Measurements from ENCODE around the gene COX11.

GRCh38 chr17:54996441-54996840 lies 28.0 kb upstream of the COX11 start:
- TF ChIP-seq, protein P1, sequence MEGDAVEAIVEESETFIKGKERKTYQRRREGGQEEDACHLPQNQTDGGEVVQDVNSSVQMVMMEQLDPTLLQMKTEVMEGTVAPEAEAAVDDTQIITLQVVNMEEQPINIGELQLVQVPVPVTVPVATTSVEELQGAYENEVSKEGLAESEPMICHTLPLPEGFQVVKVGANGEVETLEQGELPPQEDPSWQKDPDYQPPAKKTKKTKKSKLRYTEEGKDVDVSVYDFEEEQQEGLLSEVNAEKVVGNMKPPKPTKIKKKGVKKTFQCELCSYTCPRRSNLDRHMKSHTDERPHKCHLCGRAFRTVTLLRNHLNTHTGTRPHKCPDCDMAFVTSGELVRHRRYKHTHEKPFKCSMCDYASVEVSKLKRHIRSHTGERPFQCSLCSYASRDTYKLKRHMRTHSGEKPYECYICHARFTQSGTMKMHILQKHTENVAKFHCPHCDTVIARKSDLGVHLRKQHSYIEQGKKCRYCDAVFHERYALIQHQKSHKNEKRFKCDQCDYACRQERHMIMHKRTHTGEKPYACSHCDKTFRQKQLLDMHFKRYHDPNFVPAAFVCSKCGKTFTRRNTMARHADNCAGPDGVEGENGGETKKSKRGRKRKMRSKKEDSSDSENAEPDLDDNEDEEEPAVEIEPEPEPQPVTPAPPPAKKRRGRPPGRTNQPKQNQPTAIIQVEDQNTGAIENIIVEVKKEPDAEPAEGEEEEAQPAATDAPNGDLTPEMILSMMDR (IDR thresholded peaks at IDR 0.05; ENCODE audit: low read depth, low read length), result no peak
- TF ChIP-seq MAX (IDR thresholded peaks at IDR 0.05; ENCODE audit: low read depth, low read length), result no peak
